GM18520 (cell line): Measurements from ENCODE around the gene RND2.

Source experiments
- ATAC-seq: cut with Tn5 transposase; IDR thresholded peaks from one replicate; pipeline ENCODE4 v1.9.1; 2021; ENCODE audit not compliant: unreplicated experiment

The RND2 gene

GRCh38 chr17:43070872-43071271, 45.8 kb downstream of the RND2 start:
- no peak for ATAC-seq

GRCh38 chr17:43074869-43075268, 49.8 kb downstream of the RND2 start:
- no peak for ATAC-seq

GRCh38 chr17:43079641-43080302, 54.7 kb downstream of the RND2 start:
- ATAC-seq, result no peak
